ENCODE measurements around the gene KCNIP4.

DNA sequence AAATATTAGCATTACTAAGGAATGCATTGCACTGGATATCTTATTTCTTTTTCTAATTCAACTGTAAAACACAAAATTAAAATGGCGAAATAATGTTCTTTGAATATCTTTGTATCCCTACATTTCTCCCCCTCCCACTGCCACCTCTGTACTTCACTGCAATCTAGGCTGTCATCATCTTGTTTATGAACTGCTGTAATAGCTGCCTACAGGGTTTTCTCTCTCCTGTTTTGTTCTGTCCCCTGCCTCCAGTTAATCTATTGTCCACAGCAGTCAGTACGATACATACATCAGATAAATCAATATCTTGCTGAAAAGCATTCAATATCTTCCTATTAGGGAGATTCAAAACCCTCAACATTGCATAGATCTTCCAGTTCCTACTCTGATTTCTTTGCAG, 528.4 kb downstream of the KCNIP4 start:
- TF ChIP-seq POLR2A (IDR thresholded peaks at IDR 0.05; ENCODE audit: low read depth, low read length) (no peak), RFX5 (IDR thresholded peaks at IDR 0.05; ENCODE audit: low read depth, low read length) (no peak), FOS (IDR thresholded peaks at IDR 0.05; ENCODE audit: low read depth, low read length) (no peak), RAD21 (IDR thresholded peaks at IDR 0.05; ENCODE audit: low read length) (no peak), SMC3 (IDR thresholded peaks at IDR 0.05; ENCODE audit: low read depth, low read length) (no peak)
- TF ChIP-seq, protein P1, sequence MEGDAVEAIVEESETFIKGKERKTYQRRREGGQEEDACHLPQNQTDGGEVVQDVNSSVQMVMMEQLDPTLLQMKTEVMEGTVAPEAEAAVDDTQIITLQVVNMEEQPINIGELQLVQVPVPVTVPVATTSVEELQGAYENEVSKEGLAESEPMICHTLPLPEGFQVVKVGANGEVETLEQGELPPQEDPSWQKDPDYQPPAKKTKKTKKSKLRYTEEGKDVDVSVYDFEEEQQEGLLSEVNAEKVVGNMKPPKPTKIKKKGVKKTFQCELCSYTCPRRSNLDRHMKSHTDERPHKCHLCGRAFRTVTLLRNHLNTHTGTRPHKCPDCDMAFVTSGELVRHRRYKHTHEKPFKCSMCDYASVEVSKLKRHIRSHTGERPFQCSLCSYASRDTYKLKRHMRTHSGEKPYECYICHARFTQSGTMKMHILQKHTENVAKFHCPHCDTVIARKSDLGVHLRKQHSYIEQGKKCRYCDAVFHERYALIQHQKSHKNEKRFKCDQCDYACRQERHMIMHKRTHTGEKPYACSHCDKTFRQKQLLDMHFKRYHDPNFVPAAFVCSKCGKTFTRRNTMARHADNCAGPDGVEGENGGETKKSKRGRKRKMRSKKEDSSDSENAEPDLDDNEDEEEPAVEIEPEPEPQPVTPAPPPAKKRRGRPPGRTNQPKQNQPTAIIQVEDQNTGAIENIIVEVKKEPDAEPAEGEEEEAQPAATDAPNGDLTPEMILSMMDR (conservative IDR thresholded peaks at IDR 0.05; ENCODE audit: low read depth, low read length) = no peak
